Fibroblast of skin of abdomen (primary cell): Measurements from ENCODE around the gene SCP2. TPM values are rescaled to one million over a fixed set of nuclear protein-coding genes. Genes with fewer than 3 reads are reported as not detected.

Source experiments
- DNase-seq: peaks from one replicate; pipeline ENCODE4 v3.0.0-alpha.2; 2013
- polyA plus RNA-seq, 2 experiments: library from polyadenylated mRNA; unstranded; fragments of 120-200 nt; gene quantifications; one replicate each; pipeline ENCODE4 v1.2.1, GENCODE V29; 2013; ENCODE audit not compliant: insufficient read length in 2 of 2

Gene SCP2, protein sequence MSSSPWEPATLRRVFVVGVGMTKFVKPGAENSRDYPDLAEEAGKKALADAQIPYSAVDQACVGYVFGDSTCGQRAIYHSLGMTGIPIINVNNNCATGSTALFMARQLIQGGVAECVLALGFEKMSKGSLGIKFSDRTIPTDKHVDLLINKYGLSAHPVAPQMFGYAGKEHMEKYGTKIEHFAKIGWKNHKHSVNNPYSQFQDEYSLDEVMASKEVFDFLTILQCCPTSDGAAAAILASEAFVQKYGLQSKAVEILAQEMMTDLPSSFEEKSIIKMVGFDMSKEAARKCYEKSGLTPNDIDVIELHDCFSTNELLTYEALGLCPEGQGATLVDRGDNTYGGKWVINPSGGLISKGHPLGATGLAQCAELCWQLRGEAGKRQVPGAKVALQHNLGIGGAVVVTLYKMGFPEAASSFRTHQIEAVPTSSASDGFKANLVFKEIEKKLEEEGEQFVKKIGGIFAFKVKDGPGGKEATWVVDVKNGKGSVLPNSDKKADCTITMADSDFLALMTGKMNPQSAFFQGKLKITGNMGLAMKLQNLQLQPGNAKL
- 100 TPM for polyA plus RNA-seq (2013, experiment 1 of 2; ENCODE audit: insufficient read length)
- polyA plus RNA-seq (2013, experiment 2 of 2; ENCODE audit: insufficient read length): 104 TPM

- DNase-seq: peak; percentile 69
These were observed at the start of gene SCP2 for GRCh38 chr1:52927212-52928014. Gene SCP2 (plus strand): TSS chr1:52927276. CDS start chr1:52927397, 121 bp downstream.

DNA sequence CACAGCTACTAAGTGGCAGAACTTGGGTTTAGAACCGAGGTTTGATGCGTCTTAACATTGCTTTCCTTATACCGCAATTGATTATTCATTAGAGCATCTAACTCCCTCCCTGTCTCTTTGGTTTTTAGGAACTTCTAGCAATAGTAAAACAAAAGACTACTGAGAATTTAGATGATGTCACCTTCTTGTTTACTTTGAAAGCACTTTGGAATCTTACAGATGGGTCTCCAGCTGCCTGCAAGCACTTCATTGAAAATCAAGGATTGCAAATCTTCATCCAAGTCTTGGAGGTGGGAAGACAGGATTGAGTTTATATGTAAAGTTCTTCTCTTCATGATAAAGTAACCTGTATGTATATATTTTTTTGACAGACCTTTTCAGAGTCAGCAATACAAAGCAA, 49.5 kb upstream of the SCP2 start:
- DNase-seq: no peak

GRCh38 chr1:52880206-52880605, 46.9 kb upstream of the SCP2 start:
- DNase-seq: no peak

DNA sequence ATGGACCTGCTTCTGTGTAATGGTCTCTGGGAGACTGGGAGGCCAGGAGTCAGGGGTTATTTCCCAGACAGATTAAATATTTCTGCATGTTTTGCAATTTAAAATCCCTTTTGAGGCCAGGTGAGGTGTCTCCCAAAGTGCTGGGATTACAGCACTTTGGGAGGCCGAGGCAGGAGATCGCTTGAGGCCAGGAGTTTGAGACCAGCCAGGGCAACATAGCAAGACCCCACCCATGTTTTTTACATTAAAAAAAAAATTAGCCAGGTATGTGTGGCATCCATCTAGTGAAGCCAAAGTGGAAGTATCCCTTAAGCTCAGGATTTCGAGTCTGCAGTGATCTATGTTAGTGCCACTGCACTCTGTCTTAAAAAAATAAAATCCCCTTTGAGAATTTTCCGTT, 39.6 kb upstream of the SCP2 start:
- no peak for DNase-seq

DNA sequence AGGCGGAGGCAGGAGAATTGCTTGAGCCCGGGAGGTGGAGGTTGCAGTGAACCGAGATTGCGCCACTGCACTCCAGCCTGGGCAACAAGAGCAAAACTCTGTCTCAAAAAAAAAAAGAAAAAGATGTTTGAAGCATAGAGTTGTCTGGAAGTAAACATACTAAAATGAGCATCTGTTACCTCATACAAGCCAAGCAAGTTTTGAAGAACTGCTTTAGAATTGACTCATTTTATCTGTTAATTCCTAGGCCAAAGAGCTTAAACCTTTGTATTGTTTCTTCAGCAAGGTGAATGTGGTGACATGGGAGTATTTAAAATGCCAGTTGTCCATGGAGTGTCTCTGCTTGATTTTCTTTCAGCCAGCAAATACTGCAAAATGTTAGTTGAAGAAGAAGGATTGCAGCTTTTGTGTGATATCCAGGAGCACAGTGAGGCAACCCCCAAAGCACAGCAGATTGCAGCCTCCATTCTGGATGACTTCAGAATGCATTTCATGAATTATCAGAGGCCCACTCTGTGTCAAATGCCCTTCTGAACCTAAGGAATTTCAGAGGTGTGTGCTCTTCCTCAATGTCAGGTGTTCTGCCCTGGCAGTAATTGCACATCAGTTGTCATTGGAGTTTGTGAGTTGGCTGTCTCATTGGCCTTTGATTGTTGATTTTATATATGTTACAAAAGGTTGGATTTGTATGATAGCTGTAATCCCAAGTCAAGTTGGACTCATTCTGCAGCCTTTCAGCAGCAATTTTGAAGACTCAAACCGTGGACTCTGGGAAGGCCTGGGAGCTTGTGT, 34.5 kb upstream of the SCP2 start:
- DNase-seq: no peak

DNA sequence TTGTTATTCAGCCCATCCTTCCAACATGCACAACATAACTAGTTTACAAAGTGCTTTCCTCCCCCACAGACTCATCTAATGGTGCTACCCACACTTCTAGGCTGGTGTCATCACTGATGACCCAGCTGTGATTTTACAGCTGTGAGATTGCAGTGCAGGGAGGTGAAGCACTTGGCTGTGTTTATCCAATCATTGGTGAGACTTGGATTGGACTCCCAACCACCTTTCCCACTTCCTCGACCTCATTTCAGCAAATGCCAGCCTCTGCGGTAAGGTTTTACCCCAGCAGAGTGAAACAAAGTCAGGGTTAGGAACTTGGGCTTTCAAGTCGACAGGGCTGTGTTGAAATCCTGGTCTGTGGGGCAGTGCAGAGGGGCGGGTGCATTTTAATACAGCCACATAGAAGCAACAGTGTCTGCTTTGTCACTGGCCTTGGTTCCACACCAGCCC, 27.6 kb upstream of the SCP2 start:
- DNase-seq: no peak

- no peak for DNase-seq
These were observed 26.7 kb upstream of the SCP2 start for GRCh38 chr1:52900402-52900801.

- DNase-seq: no peak
These were observed 25.7 kb upstream of the SCP2 start for GRCh38 chr1:52901384-52901783.

DNA sequence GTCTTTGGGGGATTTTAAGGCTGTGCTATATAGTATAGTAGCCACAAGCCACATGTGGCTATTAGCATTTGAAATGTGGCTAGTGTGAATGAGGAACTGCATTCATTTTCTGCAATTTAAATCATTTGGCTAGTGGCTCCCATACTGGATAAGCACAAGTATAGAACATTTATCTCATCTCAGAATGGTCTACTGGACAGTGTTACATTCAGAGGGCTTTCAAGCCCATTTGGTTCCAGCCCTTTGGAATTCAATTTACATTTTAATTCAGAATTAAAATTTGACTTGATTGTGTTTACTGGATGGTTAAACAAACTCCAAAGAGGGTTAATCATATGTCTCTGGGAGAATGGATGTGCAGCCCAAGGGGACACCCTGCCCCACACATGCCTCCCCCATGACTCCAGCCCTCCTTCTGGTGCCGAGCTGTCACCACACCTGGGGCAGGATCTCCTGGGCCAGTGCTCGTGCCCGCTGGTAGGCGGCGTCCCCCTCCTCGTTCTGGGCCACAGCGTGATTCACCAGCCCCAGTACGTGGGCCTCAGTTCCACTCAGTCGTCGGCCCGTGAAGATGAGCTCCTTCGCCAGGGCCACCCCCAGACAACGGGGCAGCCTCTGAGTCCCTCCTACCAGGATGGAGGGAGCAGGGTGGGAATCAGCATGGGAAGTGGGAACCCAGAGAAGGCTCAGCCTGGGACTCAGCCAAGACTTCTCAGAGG, 22.7 kb upstream of the SCP2 start:
- DNase-seq: no peak

DNA sequence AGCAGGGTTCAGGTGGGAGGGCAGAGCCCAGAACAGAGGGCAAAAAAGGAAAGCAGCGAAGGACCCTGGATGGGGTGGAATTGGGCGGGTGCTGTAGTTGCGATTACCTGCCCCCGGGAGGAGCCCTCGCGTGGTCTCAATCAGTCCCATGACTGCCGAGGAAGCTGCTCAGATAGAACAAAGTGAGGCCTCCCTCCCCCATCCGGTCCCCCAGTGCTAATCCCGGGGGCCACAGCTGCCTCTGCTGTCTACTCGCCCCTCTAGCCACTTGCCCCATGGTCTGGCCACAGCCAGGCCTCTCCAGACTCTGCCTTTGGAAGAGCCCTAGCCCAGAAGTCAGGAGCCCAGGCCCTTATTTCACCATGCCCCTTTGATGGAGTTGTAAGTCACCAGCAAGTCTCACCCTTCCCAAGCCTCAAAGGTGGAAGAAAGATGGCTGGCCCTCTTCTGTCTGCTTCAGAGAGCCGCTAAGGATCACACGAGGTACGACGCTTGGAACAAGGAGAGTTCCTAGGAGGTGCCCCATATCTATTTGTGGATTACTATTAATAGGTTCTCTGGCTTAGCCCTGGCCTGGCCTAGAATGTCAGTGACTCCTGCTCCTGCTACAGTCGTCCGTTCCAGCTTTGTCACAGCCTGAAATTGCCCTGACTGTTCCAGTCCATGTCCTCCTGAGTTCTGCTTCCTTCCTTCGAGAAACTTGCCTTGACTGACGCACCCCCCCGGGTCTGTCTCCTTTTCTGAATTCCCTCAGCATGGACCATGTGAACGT, 22.0 kb upstream of the SCP2 start:
- DNase-seq: peak; percentile 23

GRCh38 chr1:52906135-52906603, 20.9 kb upstream of the SCP2 start:
- DNase-seq: no peak

- no peak for DNase-seq
These were observed 19.8 kb upstream of the SCP2 start for GRCh38 chr1:52907068-52907811.

GRCh38 chr1:52907812-52908153, 19.3 kb upstream of the SCP2 start:
- no peak for DNase-seq

DNA sequence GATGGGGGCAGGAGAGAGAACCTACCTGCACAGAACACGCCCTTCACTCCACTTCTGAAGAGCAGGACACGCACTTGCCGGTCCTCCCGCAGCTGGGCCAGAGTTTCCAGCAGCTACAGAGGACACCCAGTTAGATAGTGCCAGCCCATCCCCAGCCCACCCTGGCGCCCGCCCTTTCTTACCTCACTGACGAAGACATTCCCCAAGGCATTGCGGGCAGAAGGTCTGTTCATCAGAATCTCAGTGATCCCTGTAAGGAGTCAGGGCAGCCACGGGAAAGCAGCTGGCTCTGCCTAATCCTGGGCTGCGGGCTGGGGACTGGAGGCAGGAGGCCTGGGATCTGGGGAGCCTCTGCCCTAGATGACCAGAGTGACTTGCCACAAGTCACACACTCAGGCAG, 15.5 kb upstream of the SCP2 start:
- DNase-seq: no peak

- DNase-seq: no peak
These were observed 14.1 kb upstream of the SCP2 start for GRCh38 chr1:52913014-52913413.

DNA sequence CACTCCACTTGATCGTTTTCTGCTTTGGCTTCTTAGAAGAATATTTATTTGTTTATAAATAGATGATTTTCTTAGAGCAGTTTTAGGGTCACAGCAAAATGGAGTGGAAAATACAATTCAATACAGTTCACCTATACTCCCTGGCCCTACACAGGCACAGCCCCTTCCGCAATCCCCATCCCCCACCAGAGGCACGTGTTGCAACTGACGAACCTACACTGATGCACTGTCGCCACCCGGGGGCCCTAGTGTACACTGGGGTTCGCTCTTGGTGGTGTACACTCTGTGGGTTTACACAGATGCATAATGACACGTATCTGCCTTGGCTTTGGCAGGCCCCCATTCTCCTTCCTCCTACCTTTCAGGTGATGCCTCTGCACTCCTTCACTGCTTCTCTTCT, 13.5 kb upstream of the SCP2 start:
- no peak for DNase-seq

DNA sequence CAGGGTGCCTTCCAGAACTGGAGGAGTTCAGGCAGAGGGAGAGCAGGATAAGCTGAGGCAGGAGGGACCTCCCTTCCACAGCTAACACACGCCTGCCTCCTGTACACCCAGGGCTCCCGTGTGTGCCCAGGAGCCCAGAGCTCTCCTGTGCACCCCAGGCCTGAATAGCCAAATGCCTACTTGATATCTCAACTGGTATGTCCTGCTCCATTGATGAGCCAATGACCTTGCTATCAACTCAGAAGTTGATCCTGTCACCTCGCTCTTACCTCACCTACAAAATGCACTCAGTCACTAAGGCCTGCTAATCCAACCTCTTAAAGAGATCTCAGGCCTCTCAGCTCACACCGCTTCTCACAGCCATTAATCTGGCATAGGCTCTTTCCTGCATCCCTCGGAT, 12.6 kb upstream of the SCP2 start:
- no peak for DNase-seq

DNA sequence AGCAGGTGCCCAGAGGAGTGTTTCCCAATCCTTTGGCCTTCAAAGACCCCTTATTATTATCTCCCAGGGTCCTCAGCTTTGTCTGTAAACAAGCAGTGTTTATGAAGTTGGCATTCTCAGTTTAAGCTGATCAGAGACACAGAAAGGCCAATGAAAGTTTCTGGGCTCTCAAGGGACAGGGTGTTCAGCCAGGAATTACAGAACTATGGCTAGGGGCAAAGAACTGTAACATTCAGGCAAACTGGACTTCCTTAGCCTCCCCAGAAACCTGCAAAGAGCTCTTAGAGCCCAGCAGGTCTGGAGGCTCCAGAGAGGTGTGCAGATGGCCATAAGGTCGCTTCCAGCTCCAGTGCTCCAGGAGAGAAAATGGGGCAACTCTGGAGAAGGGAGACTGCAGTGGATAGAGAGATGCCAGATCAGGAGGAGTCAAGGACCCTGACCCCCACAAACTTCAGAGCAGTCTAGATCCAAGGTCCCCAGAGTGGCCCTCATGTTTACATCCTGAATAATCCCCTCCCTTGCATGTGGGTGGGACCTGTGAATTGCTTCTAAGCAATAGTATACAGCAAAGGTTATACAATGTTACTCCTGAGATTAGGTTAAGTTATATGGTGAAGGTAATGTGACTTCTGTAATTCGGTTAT, 11.7 kb upstream of the SCP2 start:
- no peak for DNase-seq

GRCh38 chr1:52915855-52916220, 11.2 kb upstream of the SCP2 start:
- DNase-seq: no peak
